Central memory CD8-positive, alpha-beta T cell (primary cell): ENCODE measurements around the gene RHO.
"Not testable (repeated sequence)": the region's sequence is repeated elsewhere in the genome, so short reads cannot be mapped to it uniquely, and the experiment has no call there.

Experiments
- ATAC-seq: fragments of 150-1000 bp; cut with Tn5 transposase; replicated peaks from 2 replicates; pipeline ENCODE4 v1.10.0; 2022; ENCODE audit warnings: mild to moderate bottlenecking, moderate FRiP score, moderate number of reproducible peaks; ENCODE audit not compliant: poor library complexity, severe bottlenecking; ENCODE audit errors: extremely low read depth
- DNase-seq, 2 donors: peaks; one replicate each; pipeline ENCODE4 v3.0.0; 2021; ENCODE audit warnings: low spot score in 2 of 2
- H3K27ac Mint-ChIP-seq: one replicate; pipeline ENCODE4 v1.8.0; 2022; ENCODE audit warnings: low read depth, mild to moderate bottlenecking, moderate library complexity, mixed read lengths
- H3K27me3 Mint-ChIP-seq: one replicate; pipeline ENCODE4 v1.8.0; 2022; ENCODE audit warnings: mixed read lengths
- H3K36me3 Mint-ChIP-seq: one replicate; pipeline ENCODE4 v1.8.0; 2022; ENCODE audit warnings: mild to moderate bottlenecking, moderate library complexity, mixed read lengths; ENCODE audit not compliant: insufficient read depth
- H3K4me1 Mint-ChIP-seq: one replicate; pipeline ENCODE4 v1.8.0; 2022; ENCODE audit warnings: mixed read lengths
- H3K4me3 Mint-ChIP-seq: one replicate; pipeline ENCODE4 v1.8.0; 2022; ENCODE audit warnings: mild to moderate bottlenecking, moderate library complexity, mixed read lengths
- H3K9me3 Mint-ChIP-seq: one replicate; pipeline ENCODE4 v1.8.0; 2022; ENCODE audit warnings: mixed read lengths

The RHO gene

GRCh38 chr3:129491077-129491476, 37.4 kb upstream of the RHO start:
- DNase-seq, H3K4me3 Mint-ChIP-seq, H3K9me3 Mint-ChIP-seq, H3K4me1 Mint-ChIP-seq, H3K27me3 Mint-ChIP-seq, ATAC-seq, H3K36me3 Mint-ChIP-seq: not testable (repeated sequence)
- H3K27ac Mint-ChIP-seq: peak overlapping the region; percentile 73

- peak overlapping the region; percentile 73 for H3K27ac Mint-ChIP-seq
Measured at GRCh38 chr3:129491794-129492193, 36.6 kb upstream of the RHO start.

GRCh38 chr3:129492691-129493090, 35.7 kb upstream of the RHO start:
- Mint-ChIP-seq H3K27me3 (no peaks in the 10 kb centered on the region), H3K4me1 (peaks cover 6% of the 10 kb centered on the region), H3K27ac (no peak overlapping the region), H3K36me3 (peaks cover 2% of the 10 kb centered on the region), H3K9me3 (no peaks in the 10 kb centered on the region), H3K4me3 (no peak overlapping the region)
- DNase-seq (no peak), ATAC-seq (no peak)

More at GRCh38 chr3:129491794-129492193, 36.6 kb upstream of the RHO start:
- DNase-seq (no peak), ATAC-seq (no peak)
- Mint-ChIP-seq H3K4me1 (peaks cover 6% of the 10 kb centered on the region), H3K4me3 (no peak overlapping the region), H3K27me3 (no peaks in the 10 kb centered on the region), H3K9me3 (no peaks in the 10 kb centered on the region), H3K36me3 (peaks cover under 1% of the 10 kb centered on the region)

- no peaks in the 10 kb centered on the region for H3K27me3 Mint-ChIP-seq
- H3K36me3 Mint-ChIP-seq: peaks cover 2% of the 10 kb centered on the region
- no peak overlapping the region for H3K27ac Mint-ChIP-seq
- no peak overlapping the region for H3K4me3 Mint-ChIP-seq
- peaks cover 6% of the 10 kb centered on the region for H3K4me1 Mint-ChIP-seq
- no peaks in the 10 kb centered on the region for H3K9me3 Mint-ChIP-seq
- ATAC-seq (no peak), DNase-seq (no peak)
Measured at GRCh38 chr3:129493206-129493605, 35.2 kb upstream of the RHO start.

- H3K9me3 Mint-ChIP-seq, H3K27me3 Mint-ChIP-seq, H3K4me3 Mint-ChIP-seq, H3K36me3 Mint-ChIP-seq, ATAC-seq, H3K4me1 Mint-ChIP-seq, DNase-seq: not testable (repeated sequence)
- H3K27ac Mint-ChIP-seq: peak overlapping the region; percentile 10
Measured at GRCh38 chr3:129494499-129494898, 33.9 kb upstream of the RHO start.

GRCh38 chr3:129495006-129495639, 33.3 kb upstream of the RHO start:
- not testable (repeated sequence) for H3K36me3 Mint-ChIP-seq, H3K27ac Mint-ChIP-seq, H3K4me1 Mint-ChIP-seq, H3K4me3 Mint-ChIP-seq, H3K9me3 Mint-ChIP-seq, H3K27me3 Mint-ChIP-seq, ATAC-seq, DNase-seq

GRCh38 chr3:129497876-129498275, 30.6 kb upstream of the RHO start:
- H3K27me3 Mint-ChIP-seq, H3K4me1 Mint-ChIP-seq, H3K4me3 Mint-ChIP-seq, ATAC-seq, H3K36me3 Mint-ChIP-seq, DNase-seq, H3K9me3 Mint-ChIP-seq: not testable (repeated sequence)
- H3K27ac Mint-ChIP-seq: peak overlapping the region; percentile 38

- not testable (repeated sequence) for H3K27me3 Mint-ChIP-seq, H3K36me3 Mint-ChIP-seq, H3K4me1 Mint-ChIP-seq, DNase-seq, H3K4me3 Mint-ChIP-seq, ATAC-seq, H3K27ac Mint-ChIP-seq, H3K9me3 Mint-ChIP-seq
Measured at GRCh38 chr3:129498603-129499488, 29.6 kb upstream of the RHO start.

- DNase-seq, ATAC-seq, H3K4me1 Mint-ChIP-seq, H3K4me3 Mint-ChIP-seq, H3K9me3 Mint-ChIP-seq, H3K27me3 Mint-ChIP-seq, H3K36me3 Mint-ChIP-seq, H3K27ac Mint-ChIP-seq: not testable (repeated sequence)
Measured at GRCh38 chr3:129499604-129500333, 28.7 kb upstream of the RHO start.

- no peak for ATAC-seq
- Mint-ChIP-seq H3K9me3 (no peaks in the 10 kb centered on the region), H3K27ac (no peak overlapping the region), H3K27me3 (no peaks in the 10 kb centered on the region), H3K4me3 (no peak overlapping the region), H3K4me1 (no peaks in the 10 kb centered on the region), H3K36me3 (peaks cover 7% of the 10 kb centered on the region)
- DNase-seq: no peak
Measured at GRCh38 chr3:129500334-129500658, 28.1 kb upstream of the RHO start.

GRCh38 chr3:129501630-129502029, 26.8 kb upstream of the RHO start:
- Mint-ChIP-seq H3K4me3 (no peak overlapping the region), H3K27ac (no peak overlapping the region), H3K9me3 (no peaks in the 10 kb centered on the region), H3K4me1 (no peaks in the 10 kb centered on the region), H3K27me3 (no peaks in the 10 kb centered on the region), H3K36me3 (peaks cover 7% of the 10 kb centered on the region)
- no peak for ATAC-seq
- DNase-seq: no peak

GRCh38 chr3:129502641-129503408, 25.6 kb upstream of the RHO start:
- Mint-ChIP-seq H3K27me3 (no peaks in the 10 kb centered on the region), H3K4me1 (no peaks in the 10 kb centered on the region), H3K9me3 (no peaks in the 10 kb centered on the region), H3K4me3 (no peak overlapping the region), H3K27ac (no peak overlapping the region), H3K36me3 (peaks cover 5% of the 10 kb centered on the region)
- ATAC-seq: no peak
- no peak for DNase-seq
